WERI-Rb-1 (cell line): ENCODE results near the gene PRTFDC1.

Source experiments
- DNase-seq: peaks from one replicate; pipeline ENCODE4 v3.0.0-alpha.2; 2020
- H3K27ac ChIP-seq: fragments of 250-450 bp; sonication (Bioruptor Pico); 2 replicates; pipeline ENCODE4 v1.5.1; 2020; ENCODE audit warnings: mild to moderate bottlenecking, moderate library complexity
- H3K27me3 ChIP-seq: fragments of 250-450 bp; sonication (Bioruptor Pico); 2 replicates; pipeline ENCODE4 v1.5.1; 2021; ENCODE audit warnings: mild to moderate bottlenecking, low read depth, moderate library complexity; ENCODE audit not compliant: insufficient read depth, severe bottlenecking
- H3K36me3 ChIP-seq: fragments of 250-450 bp; sonication (Bioruptor Pico); 2 replicates; pipeline ENCODE4 v1.5.1; 2020; ENCODE audit warnings: mild to moderate bottlenecking, moderate library complexity
- H3K4me3 ChIP-seq: 2 replicates; pipeline ENCODE4 v1.5.1; 2011; ENCODE audit warnings: low read depth, mild to moderate bottlenecking, control low read depth, low read length
- H3K9me3 ChIP-seq: fragments of 250-450 bp; sonication (Bioruptor Pico); 2 replicates; pipeline ENCODE4 v1.5.1; 2021; ENCODE audit warnings: mild to moderate bottlenecking, moderate library complexity; ENCODE audit not compliant: severe bottlenecking
- CTCF ChIP-seq: IDR thresholded peaks from 2 replicates; pipeline ENCODE4 v1.5.1; 2011; ENCODE audit warnings: low read depth, mild to moderate bottlenecking, control low read depth, inconsistent platforms, low read length

The PRTFDC1 gene

GRCh38 chr10:24834869-24835268 is 117.5 kb downstream of the PRTFDC1 start:
- Histone ChIP-seq H3K27ac (no peak overlapping the region), H3K36me3 (no peaks in the 10 kb centered on the region), H3K4me3 (no peak overlapping the region), H3K9me3 (no peaks in the 10 kb centered on the region), H3K27me3 (no peaks in the 10 kb centered on the region)
- no peak for TF ChIP-seq CTCF
- DNase-seq, result no peak

GRCh38 chr10:24826009-24826408 is 126.4 kb downstream of the PRTFDC1 start:
- H3K27ac ChIP-seq, result no peak overlapping the region
- no peaks in the 10 kb centered on the region for H3K36me3 ChIP-seq
- no peaks in the 10 kb centered on the region for H3K9me3 ChIP-seq
- DNase-seq, result no peak
- H3K4me3 ChIP-seq, result no peak overlapping the region
- no peaks in the 10 kb centered on the region for H3K27me3 ChIP-seq
- TF ChIP-seq CTCF, result no peak

- no peak for DNase-seq
- H3K36me3 ChIP-seq, result no peaks in the 10 kb centered on the region
- no peak overlapping the region for H3K4me3 ChIP-seq
- no peak overlapping the region for H3K27ac ChIP-seq
- no peaks in the 10 kb centered on the region for H3K27me3 ChIP-seq
- H3K9me3 ChIP-seq, result no peaks in the 10 kb centered on the region
- TF ChIP-seq CTCF, result no peak
Measured at GRCh38 chr10:24825551-24825950, 126.9 kb downstream of the PRTFDC1 start.

GRCh38 chr10:24824536-24824935 is 127.9 kb downstream of the PRTFDC1 start:
- TF ChIP-seq CTCF, result no peak
- H3K4me3 ChIP-seq, result no peak overlapping the region
- no peaks in the 10 kb centered on the region for H3K9me3 ChIP-seq
- no peaks in the 10 kb centered on the region for H3K36me3 ChIP-seq
- DNase-seq, result no peak
- no peak overlapping the region for H3K27ac ChIP-seq
- H3K27me3 ChIP-seq, result no peaks in the 10 kb centered on the region

GRCh38 chr10:24824124-24824523 is 128.3 kb downstream of the PRTFDC1 start:
- no peak for DNase-seq
- no peak overlapping the region for H3K4me3 ChIP-seq
- no peaks in the 10 kb centered on the region for H3K36me3 ChIP-seq
- no peaks in the 10 kb centered on the region for H3K27me3 ChIP-seq
- no peak overlapping the region for H3K27ac ChIP-seq
- no peak for TF ChIP-seq CTCF
- H3K9me3 ChIP-seq, result no peaks in the 10 kb centered on the region

- no peak for DNase-seq
- TF ChIP-seq CTCF, result no peak
- Histone ChIP-seq H3K9me3 (no peaks in the 10 kb centered on the region), H3K36me3 (no peaks in the 10 kb centered on the region), H3K27me3 (no peaks in the 10 kb centered on the region), H3K4me3 (no peak overlapping the region), H3K27ac (no peak overlapping the region)
Measured at GRCh38 chr10:24822590-24822989, 129.8 kb downstream of the PRTFDC1 start.
